GM04503 (cell line): ENCODE data around the gene ZNF594.
"Not testable (repeated sequence)": the region's sequence is repeated elsewhere in the genome, so short reads cannot be mapped to it uniquely, and the experiment has no call there.

Source experiments
- DNase-seq: peaks from one replicate; pipeline ENCODE4 v3.0.0-alpha.2; 2012; ENCODE audit warnings: low read depth

Gene ZNF594

DNA sequence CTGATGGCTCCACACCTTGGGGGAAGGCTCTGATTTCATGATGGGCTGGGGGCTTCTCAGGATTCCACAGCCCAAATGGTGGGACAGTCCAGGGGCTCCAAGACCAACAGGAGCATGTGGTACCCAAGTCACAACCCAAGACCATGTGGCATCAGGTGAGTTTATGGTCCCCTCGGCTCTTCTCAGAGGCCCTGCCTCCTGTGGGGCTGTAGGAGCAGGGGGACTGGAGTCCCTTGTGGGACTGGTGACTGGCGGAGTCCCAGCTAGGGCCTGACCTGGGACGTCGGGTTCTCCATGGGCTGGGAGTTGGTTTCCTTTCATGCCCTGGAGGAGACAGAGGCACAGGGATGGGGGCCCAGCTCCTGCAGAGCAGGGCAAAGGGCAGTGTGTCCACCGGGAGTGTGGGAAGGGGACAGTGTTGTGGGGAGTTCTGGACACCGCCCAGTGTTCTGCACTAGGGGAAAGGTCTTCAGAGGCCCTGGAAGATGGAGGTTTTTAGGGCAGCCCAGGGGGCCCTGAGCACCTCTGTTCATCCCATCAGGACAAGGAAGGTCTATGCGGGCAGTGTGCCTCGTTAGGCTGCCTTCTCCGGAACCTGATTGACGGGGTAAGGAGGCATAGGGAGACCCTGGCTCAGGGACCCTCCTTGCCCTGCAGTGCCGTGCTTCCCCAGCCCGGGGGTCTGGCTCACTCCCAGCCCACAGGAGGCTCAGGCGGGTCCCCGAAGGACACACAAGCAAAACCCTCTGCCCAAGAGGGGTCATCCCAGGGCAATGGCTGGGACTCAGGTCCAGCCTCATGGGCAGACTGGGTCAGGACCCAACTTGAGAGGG, 54.9 kb downstream of the ZNF594 start:
- not testable (repeated sequence) for DNase-seq

DNA sequence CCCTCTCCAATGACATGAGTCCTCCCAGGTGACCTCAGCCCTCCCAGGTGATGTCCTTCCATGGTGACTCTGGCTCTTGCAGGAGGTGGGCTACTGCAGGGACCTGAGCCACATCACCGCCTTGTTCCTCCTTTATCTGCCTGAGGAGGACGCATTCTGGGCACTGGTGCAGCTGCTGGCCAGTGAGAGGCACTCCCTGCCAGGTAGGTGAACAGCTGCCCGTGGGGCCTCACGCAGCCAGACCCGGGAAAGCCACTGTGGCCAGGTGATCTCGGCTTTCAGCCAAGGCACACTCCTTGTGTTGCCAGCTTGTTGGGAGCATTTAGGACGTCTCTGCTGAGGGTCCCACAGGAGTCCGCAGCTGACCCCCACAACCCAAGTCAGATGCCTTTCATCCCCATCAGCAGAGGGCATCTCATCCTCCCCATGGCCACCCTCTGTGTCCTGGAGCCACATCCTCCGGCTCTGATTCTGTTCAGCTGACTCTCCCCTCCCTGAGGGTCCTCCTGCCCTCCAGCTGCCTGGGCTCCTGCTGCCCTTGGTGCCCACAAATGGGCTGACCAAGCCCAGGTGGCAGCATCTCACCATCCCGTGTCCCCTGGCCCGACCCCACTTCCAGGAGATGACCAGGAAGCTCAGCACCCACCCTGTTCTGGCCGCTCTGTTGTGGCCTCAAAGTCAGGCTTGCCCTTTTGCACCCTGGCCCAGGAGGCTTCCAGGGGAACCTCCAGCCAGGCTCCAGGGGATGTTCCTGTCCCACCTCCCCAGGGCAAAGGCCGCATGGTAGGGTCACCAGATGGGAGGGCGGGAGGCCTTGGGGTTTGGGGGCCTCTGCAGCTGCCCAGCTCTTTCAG, 55.7 kb downstream of the ZNF594 start:
- DNase-seq, result no peak

DNA sequence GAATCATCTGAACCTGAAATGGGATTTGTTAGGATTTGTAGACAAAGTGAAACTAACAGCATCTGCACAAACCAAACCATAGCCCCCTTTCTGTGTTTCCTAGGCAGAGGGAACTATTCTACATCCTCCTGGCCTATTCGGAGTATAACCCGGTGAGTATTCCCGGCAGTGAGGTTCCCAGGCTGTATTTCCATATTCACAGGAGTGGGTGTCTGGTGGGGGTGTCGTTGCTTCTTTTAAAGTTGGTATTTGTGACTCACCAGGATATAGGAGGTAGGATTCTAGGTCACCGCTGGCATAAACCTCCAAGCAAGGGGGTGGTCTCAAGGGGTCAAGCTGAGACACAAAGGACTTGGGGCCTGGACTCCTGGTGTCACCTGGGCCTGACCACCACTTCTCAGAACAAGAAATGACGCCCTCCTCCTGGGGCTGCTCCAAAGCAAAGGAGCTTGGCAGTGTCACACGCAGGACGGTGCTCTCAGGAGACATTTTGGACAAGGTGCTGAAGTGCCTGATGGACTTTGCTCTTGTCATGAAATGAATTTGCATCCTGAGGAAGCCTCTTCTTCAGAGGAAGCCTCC, 56.4 kb downstream of the ZNF594 start:
- DNase-seq, result not testable (repeated sequence)

DNA sequence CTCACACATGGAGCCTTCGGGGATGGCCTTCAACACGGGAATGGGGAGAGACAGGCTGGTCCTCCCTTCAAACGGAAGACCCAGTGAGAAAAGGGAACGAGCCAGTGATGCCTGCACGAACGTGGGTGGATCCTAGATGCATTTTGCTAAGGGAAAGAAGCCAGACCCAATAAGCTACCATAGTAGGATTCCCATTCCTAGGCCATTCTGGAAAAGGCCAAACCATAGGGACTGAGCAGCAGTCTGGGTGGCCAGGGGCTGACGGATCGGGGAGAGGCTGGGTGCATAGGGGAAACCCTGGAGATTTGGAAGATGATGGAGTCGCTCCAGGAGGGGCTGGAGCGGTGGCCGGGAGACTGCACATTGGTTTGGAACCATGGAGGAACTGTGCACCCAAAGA, 57.1 kb downstream of the ZNF594 start:
- not testable (repeated sequence) for DNase-seq

DNA sequence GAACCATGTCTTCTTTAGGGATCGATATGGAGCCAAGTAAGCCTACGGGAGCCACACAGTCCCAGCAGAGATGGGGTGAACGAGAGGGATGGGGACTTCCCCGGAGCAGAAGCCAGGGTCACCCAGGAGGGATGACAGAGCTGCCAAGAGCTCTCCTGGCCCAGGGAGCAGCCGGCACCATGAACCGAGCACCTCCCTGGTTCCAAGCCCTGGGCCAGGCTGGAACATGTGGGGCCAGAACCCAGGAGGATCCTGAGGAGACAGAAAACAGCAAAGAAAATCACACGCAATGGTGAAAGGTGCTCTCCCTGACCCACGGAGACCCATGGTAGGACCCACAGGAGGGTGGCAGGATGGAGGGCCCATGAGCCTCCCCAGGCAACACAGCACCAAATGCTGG, 57.7 kb downstream of the ZNF594 start:
- DNase-seq, result not testable (repeated sequence)

DNA sequence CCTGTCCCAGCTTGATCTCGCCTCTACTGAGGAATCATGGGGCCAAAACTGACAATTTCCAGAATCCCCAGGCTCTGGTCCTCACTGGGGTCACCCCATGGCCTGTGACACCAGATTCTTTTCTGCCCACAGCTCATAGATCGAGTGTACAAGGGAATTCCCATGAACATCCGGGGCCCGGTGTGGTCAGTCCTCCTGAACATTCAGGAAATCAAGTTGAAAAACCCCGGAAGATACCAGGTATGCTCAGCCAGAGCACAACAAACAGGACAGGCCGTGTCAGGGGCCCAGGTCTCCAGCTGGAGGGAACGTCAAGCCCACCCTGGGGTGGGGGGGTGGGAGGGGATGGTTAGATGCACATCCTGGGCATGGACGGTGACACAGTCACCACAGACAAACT, 58.4 kb downstream of the ZNF594 start:
- DNase-seq, result no peak

DNA sequence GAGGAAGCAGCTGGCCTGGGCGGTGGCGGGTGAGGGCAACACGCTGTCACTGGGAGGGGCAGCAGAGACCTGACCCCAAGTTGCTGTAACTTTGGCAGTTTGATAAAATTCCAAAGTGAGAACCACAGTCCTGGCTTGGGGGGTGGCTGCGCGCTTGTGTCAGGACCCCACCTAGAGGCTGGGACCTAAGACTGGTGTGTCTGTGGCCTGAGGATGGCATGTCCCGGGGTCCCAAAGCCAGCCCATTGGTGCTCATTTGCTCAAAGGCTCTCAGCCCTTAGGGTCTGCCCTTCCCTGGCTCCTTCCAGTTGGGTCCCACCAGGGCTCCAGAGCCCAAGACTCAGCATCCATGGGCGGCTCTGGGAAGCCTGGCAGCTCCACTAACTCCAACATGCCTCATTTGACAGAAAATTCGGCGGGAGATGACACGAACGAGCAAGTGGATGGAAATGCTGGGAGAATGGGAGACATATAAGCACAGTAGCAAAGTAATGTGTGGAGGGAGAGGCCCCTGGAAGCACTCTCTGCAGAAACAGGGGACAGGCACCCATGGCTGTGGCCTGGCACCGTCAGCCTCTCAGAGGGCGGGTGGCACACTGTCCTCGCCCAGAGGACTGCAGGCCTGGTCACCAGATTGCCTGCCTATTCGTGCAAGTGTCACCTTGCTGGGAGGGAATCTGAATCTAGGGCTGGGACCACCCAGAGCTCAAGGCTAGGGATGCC, 59.0 kb downstream of the ZNF594 start:
- not testable (repeated sequence) for DNase-seq

DNA sequence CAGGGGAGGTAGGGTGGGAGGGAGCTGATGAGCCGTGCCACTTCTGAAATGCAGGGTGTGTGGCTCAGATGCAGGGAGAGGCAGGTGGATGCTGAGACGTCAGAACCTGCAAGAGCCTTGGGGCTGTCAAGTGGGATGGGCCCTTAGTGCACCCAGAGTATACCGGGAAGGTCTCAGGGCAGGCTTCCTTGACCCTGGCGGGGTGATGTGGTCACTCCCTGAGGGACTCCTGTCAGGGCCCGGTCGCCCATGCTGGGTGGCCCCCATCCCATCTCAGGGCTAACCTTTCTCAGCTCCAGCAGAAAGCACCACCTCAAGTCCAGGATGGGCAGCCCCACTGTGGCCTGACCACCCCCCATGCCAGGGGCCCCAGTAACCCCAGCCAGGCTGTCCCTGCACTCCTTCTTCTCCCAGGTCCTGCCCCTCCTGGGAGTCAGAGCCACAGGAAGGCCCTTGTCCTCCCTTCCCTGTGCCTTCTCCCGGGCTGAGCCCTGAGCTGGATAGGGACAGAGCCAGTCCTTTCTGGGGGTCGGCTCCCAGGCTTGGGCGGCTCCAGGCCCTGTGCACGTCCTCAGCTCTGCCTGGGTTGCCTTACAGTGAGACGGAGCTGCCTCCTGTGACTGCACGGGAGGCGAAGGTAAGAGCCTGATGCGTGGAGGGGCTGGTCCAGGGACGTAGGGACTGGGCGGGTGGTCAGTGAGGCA, 59.7 kb downstream of the ZNF594 start:
- DNase-seq, result not testable (repeated sequence)

DNA sequence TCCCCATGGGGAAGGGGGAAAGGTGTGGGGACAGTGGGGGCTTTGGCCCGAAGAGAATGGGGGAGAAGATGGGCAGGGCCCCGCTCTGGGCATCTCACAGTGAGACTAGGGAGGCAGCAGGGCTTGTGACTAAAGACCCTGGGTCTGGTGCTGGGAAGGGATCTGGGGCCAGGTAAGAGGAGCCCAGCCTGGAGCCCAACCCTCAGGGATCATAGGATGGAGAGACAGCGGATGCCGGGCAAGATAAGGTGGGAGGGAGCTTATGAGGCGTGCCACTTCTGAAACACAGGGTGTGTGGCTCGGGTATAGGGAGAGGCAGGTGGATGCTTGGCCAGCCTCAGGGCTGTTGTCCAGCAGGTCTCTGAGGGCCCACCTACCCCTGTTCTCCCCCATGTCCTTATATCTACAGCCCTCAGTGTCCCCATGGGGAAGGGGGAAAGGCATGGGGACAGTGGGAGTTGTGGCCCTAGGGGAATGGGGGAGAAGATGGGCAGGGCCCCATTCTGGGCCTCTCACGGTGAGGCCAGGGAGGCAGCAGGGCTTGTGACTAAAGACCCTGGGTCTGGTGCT, 60.4 kb downstream of the ZNF594 start:
- no peak for DNase-seq

DNA sequence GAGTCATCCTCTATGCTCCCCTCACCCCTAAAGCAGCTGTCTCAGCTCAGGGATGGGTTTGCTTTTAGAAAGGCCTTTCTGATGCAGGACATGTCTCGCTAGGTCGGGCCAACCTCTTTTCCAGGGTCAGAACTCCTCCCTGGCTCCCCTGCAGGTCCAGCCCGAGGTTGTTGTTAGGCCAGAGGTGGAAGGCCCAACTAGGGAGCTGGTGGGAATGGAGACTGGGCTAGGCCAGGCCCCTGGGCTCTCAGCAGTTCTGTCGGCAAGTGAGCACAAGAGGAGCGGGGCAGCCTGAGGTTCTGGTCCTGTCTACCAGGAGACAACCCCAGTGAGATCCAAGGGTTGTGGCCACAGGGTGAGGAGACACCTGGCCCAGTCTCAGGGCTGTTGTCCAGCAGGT, 61.0 kb downstream of the ZNF594 start:
- DNase-seq, result not testable (repeated sequence)

DNA sequence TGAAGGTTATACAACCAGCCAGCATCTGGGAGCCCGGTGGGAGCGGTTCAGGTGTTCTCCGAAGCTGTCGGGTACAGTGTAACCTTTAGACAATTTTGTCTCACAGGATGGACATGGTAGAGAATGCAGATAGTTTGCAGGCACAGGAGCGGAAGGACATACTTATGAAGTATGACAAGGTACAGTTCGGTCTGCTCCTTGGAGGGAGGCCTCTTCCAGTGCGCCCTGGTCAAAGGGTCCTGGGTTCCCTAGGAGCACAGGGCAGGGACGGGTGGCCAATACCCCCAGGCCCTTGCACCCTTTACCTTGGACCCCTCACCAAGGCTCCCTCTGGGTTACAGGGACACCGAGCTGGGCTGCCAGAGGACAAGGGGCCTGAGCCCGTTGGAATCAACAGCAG, 61.4 kb downstream of the ZNF594 start:
- not testable (repeated sequence) for DNase-seq

DNA sequence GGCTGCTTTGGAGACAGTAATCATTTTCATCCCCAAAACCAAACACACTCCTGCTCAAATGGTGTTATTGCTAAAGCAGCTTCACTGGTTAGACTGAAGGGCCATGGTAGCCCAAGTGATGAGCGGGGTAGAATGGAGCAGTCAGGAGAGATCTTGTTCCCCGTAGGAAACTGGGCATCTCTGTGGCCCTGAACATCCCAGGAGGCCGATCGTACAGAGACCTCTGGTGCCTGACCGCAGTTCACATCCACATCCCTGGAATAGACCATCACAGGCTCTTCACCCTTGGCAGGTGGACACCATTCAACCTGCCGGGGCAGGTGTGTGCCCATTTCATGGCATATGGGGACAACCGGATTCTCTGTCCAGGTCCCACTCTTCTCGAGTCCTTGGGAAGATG, 61.9 kb downstream of the ZNF594 start:
- not testable (repeated sequence) for DNase-seq
